K562 (cell line): ENCODE measurements around the gene ASPHD1. TPM values are rescaled to one million over a fixed set of nuclear protein-coding genes. Genes with fewer than 3 reads are reported as not detected.
A peak's percentile ranks its signal among the peaks of the same experiment; 100 is the strongest.

Experiments used
- ATF2 ChIP-seq: sonication (generic); formaldehyde crosslinking; IDR thresholded peaks from 2 replicates; pipeline ENCODE4 v1.8.1; 2022; ENCODE audit warnings: missing genetic modification reagents
- ATF7 ChIP-seq: fragments of 450-650 bp; IDR thresholded peaks from 2 replicates; pipeline ENCODE4 v1.7.1; 2014; ENCODE audit warnings: mild to moderate bottlenecking, moderate library complexity
- CBX1 ChIP-seq: sonication (generic); IDR thresholded peaks from 2 replicates; pipeline ENCODE4 v1.6.1; 2016; ENCODE audit warnings: antibody characterized with exemption, low read depth, mild to moderate bottlenecking
- COPS2 ChIP-seq: fragments of 450-650 bp; conservative IDR thresholded peaks from 2 replicates; pipeline ENCODE4 v1.6.1; 2016; ENCODE audit warnings: mild to moderate bottlenecking, moderate library complexity
- CREB1 ChIP-seq, 2 experiments: sonication (generic) in 1 of 2; formaldehyde crosslinking in 1 of 2; IDR thresholded peaks; 2 replicates each; pipeline versions ENCODE4 v1.6.1 to v1.8.0; 2012 to 2022; ENCODE audit warnings: inconsistent platforms in 1 of 2, mild to moderate bottlenecking in 1 of 2, missing genetic modification reagents in 1 of 2, moderate library complexity in 1 of 2
- CTBP1 ChIP-seq: fragments of 450-650 bp; IDR thresholded peaks from 2 replicates; pipeline ENCODE4 v1.6.1; 2016; ENCODE audit warnings: borderline replicate concordance
- CTCF ChIP-seq, 3 experiments: IDR thresholded peaks in 2 of 3; conservative IDR thresholded peaks in 1 of 3; 2 replicates each; pipeline ENCODE4 v1.5.1; 2011 to 2012; ENCODE audit warnings: low read length in 3 of 3, mild to moderate bottlenecking in 3 of 3, control low read depth in 2 of 3, improper control_type of control experiment in 1 of 3, inconsistent platforms in 1 of 3, low read depth in 1 of 3, mixed read lengths in 1 of 3, moderate library complexity in 1 of 3; ENCODE audit not compliant: insufficient read depth in 2 of 3
- ESRRA ChIP-seq: fragments of 450-650 bp; IDR thresholded peaks from 2 replicates; pipeline ENCODE4 v1.6.1; 2014; ENCODE audit warnings: low read depth, mild to moderate bottlenecking, moderate library complexity, borderline replicate concordance
- PBX2 ChIP-seq, 2 experiments: IDR thresholded peaks in 1 of 2; conservative IDR thresholded peaks in 1 of 2; 2 replicates each; pipeline ENCODE4 v1.6.1; 2016; ENCODE audit warnings: low read depth in 2 of 2, mild to moderate bottlenecking in 1 of 2, missing compliant biosample characterization in 1 of 2, missing genetic modification characterization in 1 of 2, moderate library complexity in 1 of 2
- PHB ChIP-seq: fragments of 250-450 bp; sonication (Bioruptor Pico); IDR thresholded peaks from 2 replicates; pipeline ENCODE4 v1.5.0; 2021
- POLR3A ChIP-seq: IDR thresholded peaks from 2 replicates; pipeline ENCODE4 v1.6.1; 2011; ENCODE audit warnings: borderline replicate concordance, mild to moderate bottlenecking, moderate library complexity; ENCODE audit not compliant: insufficient read length, insufficient read depth; ENCODE audit errors: extremely low read depth
- TAF9B ChIP-seq: fragments of 450-650 bp; IDR thresholded peaks from 2 replicates; pipeline ENCODE4 v1.6.1; 2018; ENCODE audit warnings: mild to moderate bottlenecking; ENCODE audit not compliant: partially characterized antibody
- TOE1 ChIP-seq, 2 experiments: fragments of 450-650 bp in 1 of 2; sonication (generic) in 1 of 2; formaldehyde crosslinking in 1 of 2; IDR thresholded peaks; 2 replicates each; pipeline versions ENCODE4 v1.7.1 to v1.8.0; 2016 to 2022; ENCODE audit warnings: borderline replicate concordance in 2 of 2, mild to moderate bottlenecking in 2 of 2, antibody characterized with exemption in 1 of 2, inconsistent platforms in 1 of 2, low read depth in 1 of 2, missing genetic modification reagents in 1 of 2, moderate library complexity in 1 of 2
- ZBTB43 ChIP-seq: sonication (generic); formaldehyde crosslinking; IDR thresholded peaks from 2 replicates; pipeline ENCODE4 v1.8.0; 2023; ENCODE audit warnings: mild to moderate bottlenecking, missing genetic modification reagents
- ZFP91 ChIP-seq: sonication (generic); formaldehyde crosslinking; IDR thresholded peaks from 2 replicates; pipeline ENCODE4 v1.8.0; 2022; ENCODE audit warnings: mild to moderate bottlenecking, missing genetic modification reagents
- ZNF274 ChIP-seq: IDR thresholded peaks from 2 replicates; pipeline ENCODE4 v1.6.1; 2011; ENCODE audit warnings: low read depth, mild to moderate bottlenecking, low read length, moderate library complexity, borderline replicate concordance
- polyA plus RNA-seq, 8 experiments: library from polyadenylated mRNA; depleted of rRNA in 4 of 8; stranded (reverse) in 5 of 8; unstranded in 3 of 8; fragments of >200 nt; fragmentation: Nextera tagmentation in 2 of 8; fragmentation: Illumina TruSeq in 1 of 8; extraction: Ambion mirVana in 2 of 8; extraction: Trizol in 1 of 8; gene quantifications; 2 replicates each; pipeline versions ENCODE4 v1.2.1 to v1.2.3, GENCODE V29; 2011 to 2014; ENCODE audit warnings: inconsistent platforms in 1 of 8, missing spikeins in 1 of 8
- total RNA-seq, 7 experiments: library from RNA; depleted of rRNA in 6 of 7; stranded (reverse); fragments of >200 nt in 6 of 7; fragmentation: Illumina TruSeq in 2 of 7; extraction: Trizol in 2 of 7; gene quantifications; 2 replicates each; pipeline versions ENCODE4 v1.2.1 to v1.2.3, GENCODE V29; 2011 to 2021; ENCODE audit warnings: low replicate concordance in 1 of 7

Gene ASPHD1
- total and polyA plus RNA-seq, 9 of the 15 experiments (the other 6 are each of a cell fraction or from before 2014, with no cell fraction given) = 0.03 to 0.70 (median 0.24) TPM; not detected in 5

- TF ChIP-seq TAF9B (no peak), CTCF (IDR thresholded peaks at IDR 0.05 in 2 of 3, conservative IDR thresholded peaks at IDR 0.05 in 1 of 3; ENCODE audit: insufficient read depth in 2 of 3, low read depth in 1 of 3, low read length in 3 of 3) (peak; percentile 87 to 91 (median 90)), ZNF274 (no peak), ZBTB43 (no peak), ATF7 (peak; percentile 100), ESRRA (peak; percentile 9), PHB (CRISPR knock-in tag) (no peak), ATF2 (CRISPR knock-in tag) (no peak), CTBP1 (peak; percentile 53), POLR3A (no peak), TOE1 (IDR thresholded peaks at IDR 0.05; ENCODE audit: borderline replicate concordance) (peak; percentile 99), TOE1 (CRISPR knock-in tag; IDR thresholded peaks at IDR 0.05; ENCODE audit: borderline replicate concordance, low read depth) (no peak), PBX2 (CRISPR knock-in tag; IDR thresholded peaks at IDR 0.05; ENCODE audit: low read depth) (no peak), PBX2 (tag; conservative IDR thresholded peaks at IDR 0.05; ENCODE audit: low read depth) (no peak), ZFP91 (CRISPR knock-in tag) (peak; percentile 96), CREB1 (IDR thresholded peaks at IDR 0.05) (peak; percentile 83), CREB1 (CRISPR knock-in tag; IDR thresholded peaks at IDR 0.05) (peak; percentile 88), COPS2 (no peak), CBX1 (no peak)
These were observed 37.2 kb upstream of the ASPHD1 start, which contains the start of gene CDIPT (continued) for GRCh38 chr16:29862884-29863668.
